OCI-LY1 (cell line): Measurements from ENCODE around the gene METRN.

Source experiments
- H2AFZ ChIP-seq: fragments of 200-600 bp; sonication (generic), shearing (Covaris generic); 2 replicates; pipeline ENCODE4 v1.6.0; 2014; ENCODE audit warnings: antibody characterized with exemption, mild to moderate bottlenecking, low read length
- H3F3A ChIP-seq: fragments of 200-600 bp; sonication (generic), shearing (Covaris generic); 2 replicates; pipeline ENCODE4 v1.6.0; 2014; ENCODE audit warnings: mild to moderate bottlenecking, antibody characterized with exemption, low read length, moderate library complexity; ENCODE audit not compliant: insufficient read depth
- H3K27ac ChIP-seq: fragments of 200-600 bp; sonication (generic); 2 replicates; pipeline ENCODE4 v1.5.1; 2014; ENCODE audit warnings: low read length, mixed run types, mild to moderate bottlenecking, low read depth; ENCODE audit not compliant: poor library complexity, severe bottlenecking
- H3K27me3 ChIP-seq: fragments of 200-600 bp; sonication (generic); 2 replicates; pipeline ENCODE4 v1.6.0; 2014; ENCODE audit warnings: antibody characterized with exemption, mild to moderate bottlenecking, low read length, moderate library complexity; ENCODE audit not compliant: insufficient read depth
- H3K36me3 ChIP-seq: fragments of 200-600 bp; sonication (generic); 2 replicates; pipeline ENCODE4 v1.6.1; 2014; ENCODE audit warnings: mild to moderate bottlenecking, antibody characterized with exemption, low read length, moderate library complexity, mixed read lengths; ENCODE audit not compliant: insufficient read depth
- H3K4me1 ChIP-seq: fragments of 200-600 bp; sonication (generic); 2 replicates; pipeline ENCODE4 v1.5.1; 2014; ENCODE audit warnings: mild to moderate bottlenecking, low read length, moderate library complexity; ENCODE audit not compliant: insufficient read depth, severe bottlenecking
- H3K4me2 ChIP-seq: fragments of 200-600 bp; sonication (generic), shearing (Covaris generic); 2 replicates; pipeline ENCODE4 v1.6.1; 2014; ENCODE audit warnings: low read length
- H3K4me3 ChIP-seq: fragments of 200-600 bp; sonication (generic); 2 replicates; pipeline ENCODE4 v1.5.1; 2014; ENCODE audit warnings: low read length, low read depth, mild to moderate bottlenecking, mixed read lengths; ENCODE audit not compliant: poor library complexity, severe bottlenecking
- H3K79me2 ChIP-seq: fragments of 200-600 bp; shearing (Covaris generic); 2 replicates; pipeline ENCODE4 v1.6.1; 2016; ENCODE audit warnings: mixed run types, low read length, mixed read lengths; ENCODE audit not compliant: insufficient read depth
- H3K9ac ChIP-seq: fragments of 200-600 bp; sonication (generic), shearing (Covaris generic); 2 replicates; pipeline ENCODE4 v1.6.1; 2014; ENCODE audit warnings: mild to moderate bottlenecking, low read length, mixed read lengths
- H3K9me2 ChIP-seq: fragments of 200-600 bp; sonication (generic), shearing (Covaris generic); 2 replicates; pipeline ENCODE4 v1.6.1; 2014; ENCODE audit warnings: low read depth, mild to moderate bottlenecking, low read length, mixed read lengths
- H3K9me3 ChIP-seq: fragments of 200-600 bp; shearing (Covaris generic); 2 replicates; pipeline ENCODE4 v1.6.1; 2014; ENCODE audit warnings: low read length, mixed read lengths
- H4K20me1 ChIP-seq: fragments of 200-600 bp; sonication (generic), shearing (Covaris generic); 2 replicates; pipeline ENCODE4 v1.6.0; 2016; ENCODE audit warnings: mild to moderate bottlenecking, low read length; ENCODE audit not compliant: insufficient read depth
- CTCF ChIP-seq: fragments of 200-600 bp; sonication (generic), shearing (Covaris generic); IDR thresholded peaks from 2 replicates; pipeline ENCODE4 v1.5.1; 2017; ENCODE audit warnings: mild to moderate bottlenecking, antibody characterized with exemption, low read length, moderate library complexity, mixed read lengths
- EZH2 ChIP-seq: fragments of 200-600 bp; sonication (generic), shearing (Covaris generic); IDR thresholded peaks from 2 replicates; pipeline ENCODE4 v1.8.0; 2017; ENCODE audit warnings: borderline replicate concordance, mixed run types, mild to moderate bottlenecking, antibody characterized with exemption, low read length, moderate library complexity, mixed read lengths

The METRN gene

GRCh38 chr16:746637-747036 is 31.7 kb downstream of the METRN start:
- H3K27ac ChIP-seq, result no peak overlapping the region
- H3K36me3 ChIP-seq, result no peaks in the 10 kb centered on the region
- no peaks in the 10 kb centered on the region for H3K4me1 ChIP-seq
- no peaks in the 10 kb centered on the region for H3F3A ChIP-seq
- H3K79me2 ChIP-seq, result no peaks in the 10 kb centered on the region
- H3K9ac ChIP-seq, result no peak overlapping the region
- H3K9me3 ChIP-seq, result no peaks in the 10 kb centered on the region
- no peaks in the 10 kb centered on the region for H3K9me2 ChIP-seq
- no peak overlapping the region for H2AFZ ChIP-seq
- TF ChIP-seq CTCF (no peak), EZH2 (no peak)
- no peak overlapping the region for H3K4me3 ChIP-seq
- H4K20me1 ChIP-seq, result no peaks in the 10 kb centered on the region
- H3K27me3 ChIP-seq, result peaks cover 5% of the 10 kb centered on the region; the same call in 1 of the 2 replicates
- H3K4me2 ChIP-seq, result no peak overlapping the region

GRCh38 chr16:747978-748746 is 33.2 kb downstream of the METRN start:
- H3F3A ChIP-seq, result no peaks in the 10 kb centered on the region
- H3K36me3 ChIP-seq, result no peaks in the 10 kb centered on the region
- H3K9me2 ChIP-seq, result no peaks in the 10 kb centered on the region
- no peak overlapping the region for H2AFZ ChIP-seq
- no peak overlapping the region for H3K27ac ChIP-seq
- peaks cover 5% of the 10 kb centered on the region for H3K27me3 ChIP-seq
- H3K79me2 ChIP-seq, result no peaks in the 10 kb centered on the region
- no peak for TF ChIP-seq CTCF
- no peaks in the 10 kb centered on the region for H3K9me3 ChIP-seq
- no peaks in the 10 kb centered on the region for H4K20me1 ChIP-seq
- H3K4me2 ChIP-seq, result no peak overlapping the region
- no peaks in the 10 kb centered on the region for H3K4me1 ChIP-seq
- H3K9ac ChIP-seq, result no peak overlapping the region
- H3K4me3 ChIP-seq, result no peak overlapping the region

- TF ChIP-seq CTCF, result no peak
- Histone ChIP-seq H3K9me3 (no peaks in the 10 kb centered on the region), H3F3A (no peaks in the 10 kb centered on the region), H3K4me2 (no peak overlapping the region), H2AFZ (no peak overlapping the region), H3K9ac (no peak overlapping the region), H3K36me3 (no peaks in the 10 kb centered on the region), H3K4me1 (no peaks in the 10 kb centered on the region), H3K79me2 (no peaks in the 10 kb centered on the region), H3K4me3 (no peak overlapping the region), H4K20me1 (no peaks in the 10 kb centered on the region), H3K27me3 (peaks cover 5% of the 10 kb centered on the region), H3K9me2 (no peaks in the 10 kb centered on the region), H3K27ac (no peak overlapping the region)
These were observed 34.1 kb downstream of the METRN start for GRCh38 chr16:749010-749409.
